NCI-H82 treated with DMSO at 0.1 percent for 48 hours (cell line): Measurements from ENCODE around the gene SERF1A.
"Not testable (repeated sequence)": the region's sequence is repeated elsewhere in the genome, so short reads cannot be mapped to it uniquely, and the experiment has no call there.

Source experiments
- DNase-seq: peaks from one replicate; lab custom pipeline; 2025; ENCODE audit not compliant: unreplicated experiment; lab: John Stamatoyannopoulos, UW

Gene SERF1A

GRCh38 chr5:70900533-70901271, at the start of gene SERF1A:
Gene SERF1A, plus strand, starts transcription at chr5:70900669. Its CDS starts 201 bp downstream, at chr5:70900870.
- DNase-seq, result not testable (repeated sequence)

- not testable (repeated sequence) for DNase-seq
Measured at GRCh38 chr5:70866778-70867177, 33.7 kb upstream of the SERF1A start.

- not testable (repeated sequence) for DNase-seq
Measured at GRCh38 chr5:70870626-70871025, 29.8 kb upstream of the SERF1A start.

DNA sequence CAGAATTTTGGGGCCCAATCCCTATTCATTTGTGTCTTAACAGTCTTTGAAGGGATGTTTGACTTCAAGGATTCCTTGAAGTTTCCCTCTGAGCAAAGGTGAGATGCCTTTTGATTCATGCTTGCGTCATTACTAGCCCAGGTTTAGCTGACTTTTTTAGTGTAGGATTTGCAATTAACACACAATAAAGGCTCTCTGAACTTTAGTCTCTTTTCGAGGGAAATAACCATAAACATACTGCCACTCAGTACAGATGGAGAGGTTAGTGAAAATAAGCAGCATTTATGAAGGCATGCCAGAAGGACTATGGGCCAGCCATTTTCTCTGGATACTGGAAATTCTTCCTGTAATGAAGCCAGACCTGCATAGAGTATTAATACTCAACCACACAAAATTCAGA, 4.4 kb upstream of the SERF1A start:
- DNase-seq, result not testable (repeated sequence)

DNA sequence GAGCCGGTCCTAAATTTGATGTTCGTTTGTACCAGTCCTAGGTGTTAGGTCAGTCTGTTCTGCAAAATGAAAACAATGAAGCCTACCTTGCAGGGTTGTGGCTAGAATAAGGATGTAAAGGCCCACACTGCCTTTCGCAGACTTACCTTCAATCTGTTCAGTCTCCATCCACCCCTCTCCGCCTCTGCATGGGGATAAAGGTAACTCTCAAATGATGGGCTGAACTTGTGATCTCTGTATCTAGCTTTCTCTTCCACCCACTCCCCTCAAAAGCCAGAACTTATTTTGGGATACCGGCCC, 753 bp downstream of the SERF1A start:
- not testable (repeated sequence) for DNase-seq

GRCh38 chr5:70906624-70907023, 6.2 kb downstream of the SERF1A start:
- DNase-seq, result not testable (repeated sequence)

DNA sequence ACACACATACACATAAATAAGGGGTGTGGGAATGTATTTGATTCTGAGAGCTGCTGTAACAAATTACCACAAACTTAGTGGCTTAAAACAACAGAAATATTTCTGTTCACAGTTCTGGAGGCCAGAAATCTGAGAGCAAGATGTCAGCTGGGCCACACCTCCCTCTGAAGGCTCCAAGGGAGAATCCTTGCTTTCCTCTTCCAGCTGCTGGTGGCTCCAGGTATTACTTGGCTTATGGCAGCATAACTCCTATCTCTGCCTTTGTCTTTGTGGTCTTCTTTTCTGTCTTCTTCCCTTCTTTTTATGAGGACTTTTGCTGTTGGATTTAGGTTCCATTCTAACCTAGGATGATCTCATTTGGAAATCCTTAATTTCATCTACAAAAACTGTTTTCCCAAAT, 16.4 kb downstream of the SERF1A start:
- DNase-seq, result not testable (repeated sequence)

GRCh38 chr5:70925211-70925562, 24.7 kb downstream of the SERF1A start:
- DNase-seq, result not testable (repeated sequence)

DNA sequence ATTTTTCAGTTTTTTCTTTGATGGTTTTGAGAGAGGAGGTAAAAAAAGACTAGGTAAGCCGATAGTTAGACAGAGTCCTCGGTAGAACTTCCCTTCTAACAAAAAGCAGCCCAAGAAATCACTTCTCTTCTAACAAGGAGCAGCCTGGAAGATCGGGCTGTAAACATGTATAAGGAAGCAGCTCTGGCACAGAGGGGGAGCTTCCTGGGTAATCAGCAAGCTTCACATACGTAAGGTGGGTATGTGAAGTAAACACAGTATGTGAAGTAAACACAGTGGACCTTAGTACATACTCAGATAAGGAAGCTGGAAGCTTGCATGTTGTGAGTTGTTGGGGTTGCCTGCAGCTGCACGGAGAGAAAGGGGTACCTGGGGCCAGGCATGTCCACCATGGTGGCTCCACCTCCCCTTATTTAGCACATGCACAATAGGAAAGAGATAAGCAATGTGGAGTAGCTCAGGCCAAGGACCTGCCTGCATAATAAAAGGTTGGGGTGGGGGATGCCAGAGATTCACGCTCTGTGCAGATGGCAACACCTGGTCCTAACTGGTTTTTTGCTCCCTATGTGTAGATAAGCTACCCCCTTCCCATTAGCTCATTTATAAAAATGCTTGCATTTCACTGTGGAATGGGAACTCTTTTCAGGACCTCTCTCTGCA, 31.4 kb downstream of the SERF1A start:
- DNase-seq, result not testable (repeated sequence)

DNA sequence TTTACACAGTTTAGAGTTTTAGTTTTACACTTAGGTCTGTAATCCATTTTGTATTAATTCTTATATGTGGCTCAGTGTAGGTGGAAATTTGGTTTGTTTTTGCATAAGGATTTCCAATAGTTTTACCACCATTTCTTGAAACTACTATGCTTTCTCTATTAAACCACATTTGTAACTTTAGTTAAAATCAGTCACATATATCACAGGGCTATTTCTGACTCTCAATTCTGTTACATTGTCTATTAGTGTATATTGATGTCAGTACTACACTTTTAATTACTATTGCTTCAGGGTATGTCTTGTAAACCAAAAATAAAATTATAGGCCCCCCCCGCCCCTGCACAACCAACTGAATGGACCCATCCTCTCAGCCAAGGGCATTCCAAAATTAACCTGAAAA, 32.1 kb downstream of the SERF1A start:
- DNase-seq, result not testable (repeated sequence)

DNA sequence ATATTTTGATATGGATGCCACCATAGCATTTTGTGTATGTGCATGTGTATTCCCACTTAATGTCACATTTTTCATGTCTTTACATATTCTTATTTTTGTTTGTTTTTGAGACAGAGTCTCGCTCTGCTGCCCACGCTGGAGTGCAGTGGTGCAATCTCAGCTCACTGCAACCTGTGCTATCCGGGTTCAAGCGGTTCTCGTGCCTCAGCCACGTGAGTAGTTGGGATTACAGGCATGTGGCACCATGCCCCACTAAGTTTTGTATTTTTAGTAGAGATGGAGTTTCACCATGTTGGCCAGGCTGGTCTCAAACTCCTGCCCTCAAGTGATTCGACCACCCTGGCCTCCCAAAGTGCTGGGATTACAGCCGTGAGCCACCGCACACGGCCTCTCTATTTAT, 52.6 kb downstream of the SERF1A start:
- not testable (repeated sequence) for DNase-seq
